Transverse colon (tissue), 4 donors: ENCODE data around the gene PRCP.

Source experiments
- POLR2A ChIP-seq: fragments of 450-650 bp; IDR thresholded peaks from one replicate; pipeline ENCODE4 v1.6.1; 2016; ENCODE audit warnings: antibody characterized with exemption, mild to moderate bottlenecking, moderate library complexity
- POLR2AphosphoS5 ChIP-seq, 3 donors: sonication (generic); formaldehyde crosslinking; IDR thresholded peaks; one replicate each; pipeline ENCODE4 v1.6.1; 2016; ENCODE audit warnings: antibody characterized with exemption in 3 of 3
- TF ChIP-seq, protein P1 (sequence below), 5 experiments: fragments of 200-600 bp in 3 of 5; fragments of 450-650 bp in 2 of 5; sonication (generic) in 3 of 5; IDR thresholded peaks; 1 replicate in 2 of 5; 2 replicates in 3 of 5; pipeline ENCODE4 v1.5.1; 2016 to 2017; ENCODE audit warnings: antibody characterized with exemption in 5 of 5, inconsistent platforms in 3 of 5, mild to moderate bottlenecking in 2 of 5, moderate library complexity in 1 of 5

DNA sequence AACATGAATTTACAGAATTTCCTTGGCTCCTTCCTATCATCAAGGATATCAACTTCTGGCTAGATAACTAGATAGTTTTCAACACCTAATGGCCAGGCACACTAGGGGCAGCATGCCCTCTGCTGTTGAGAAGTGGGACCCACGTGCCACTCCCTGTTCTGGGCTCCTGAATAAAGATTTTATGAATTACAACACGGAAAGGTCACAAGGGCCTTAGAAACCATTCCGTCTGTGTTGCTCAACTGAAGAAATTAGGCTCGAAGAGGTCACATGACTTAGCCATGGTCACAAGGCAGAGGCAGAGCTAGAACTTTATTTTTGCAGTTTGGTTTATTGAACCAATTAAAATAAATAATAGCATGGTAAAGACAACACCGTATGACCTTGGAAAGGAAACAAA lies 36.0 kb downstream of the PRCP start:
- TF ChIP-seq, protein P1, sequence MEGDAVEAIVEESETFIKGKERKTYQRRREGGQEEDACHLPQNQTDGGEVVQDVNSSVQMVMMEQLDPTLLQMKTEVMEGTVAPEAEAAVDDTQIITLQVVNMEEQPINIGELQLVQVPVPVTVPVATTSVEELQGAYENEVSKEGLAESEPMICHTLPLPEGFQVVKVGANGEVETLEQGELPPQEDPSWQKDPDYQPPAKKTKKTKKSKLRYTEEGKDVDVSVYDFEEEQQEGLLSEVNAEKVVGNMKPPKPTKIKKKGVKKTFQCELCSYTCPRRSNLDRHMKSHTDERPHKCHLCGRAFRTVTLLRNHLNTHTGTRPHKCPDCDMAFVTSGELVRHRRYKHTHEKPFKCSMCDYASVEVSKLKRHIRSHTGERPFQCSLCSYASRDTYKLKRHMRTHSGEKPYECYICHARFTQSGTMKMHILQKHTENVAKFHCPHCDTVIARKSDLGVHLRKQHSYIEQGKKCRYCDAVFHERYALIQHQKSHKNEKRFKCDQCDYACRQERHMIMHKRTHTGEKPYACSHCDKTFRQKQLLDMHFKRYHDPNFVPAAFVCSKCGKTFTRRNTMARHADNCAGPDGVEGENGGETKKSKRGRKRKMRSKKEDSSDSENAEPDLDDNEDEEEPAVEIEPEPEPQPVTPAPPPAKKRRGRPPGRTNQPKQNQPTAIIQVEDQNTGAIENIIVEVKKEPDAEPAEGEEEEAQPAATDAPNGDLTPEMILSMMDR (IDR thresholded peaks at IDR 0.05), result peak; percentile 31 to 59 (median 44)
- no peak for TF ChIP-seq POLR2AphosphoS5 (IDR thresholded peaks at IDR 0.05)
- no peak for TF ChIP-seq POLR2A
